Measurements from ENCODE around the gene SIRPG.

SIRPG gene

DNA sequence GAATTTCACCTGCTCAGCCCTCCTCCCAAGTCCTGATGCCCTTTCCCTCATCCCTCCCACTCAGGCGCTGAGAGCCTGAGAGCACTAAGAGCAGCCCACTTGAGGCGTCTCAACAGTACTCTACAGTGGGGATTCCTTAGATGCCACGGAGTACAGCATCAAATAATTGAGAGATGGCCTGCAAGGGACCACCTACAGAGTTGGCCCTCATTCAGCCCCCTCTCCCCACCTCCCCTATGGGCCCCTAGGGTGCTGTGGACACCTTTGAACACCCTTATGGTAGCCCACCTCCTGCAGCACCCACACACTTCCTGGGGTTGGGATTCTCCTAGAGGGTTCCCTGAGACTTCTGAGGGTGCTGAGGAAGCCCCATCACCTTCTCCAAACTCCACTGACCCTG is 37.1 kb upstream of the SIRPG start:
- no peak overlapping the region for H3K27ac ChIP-seq
- TF ChIP-seq, protein P1, sequence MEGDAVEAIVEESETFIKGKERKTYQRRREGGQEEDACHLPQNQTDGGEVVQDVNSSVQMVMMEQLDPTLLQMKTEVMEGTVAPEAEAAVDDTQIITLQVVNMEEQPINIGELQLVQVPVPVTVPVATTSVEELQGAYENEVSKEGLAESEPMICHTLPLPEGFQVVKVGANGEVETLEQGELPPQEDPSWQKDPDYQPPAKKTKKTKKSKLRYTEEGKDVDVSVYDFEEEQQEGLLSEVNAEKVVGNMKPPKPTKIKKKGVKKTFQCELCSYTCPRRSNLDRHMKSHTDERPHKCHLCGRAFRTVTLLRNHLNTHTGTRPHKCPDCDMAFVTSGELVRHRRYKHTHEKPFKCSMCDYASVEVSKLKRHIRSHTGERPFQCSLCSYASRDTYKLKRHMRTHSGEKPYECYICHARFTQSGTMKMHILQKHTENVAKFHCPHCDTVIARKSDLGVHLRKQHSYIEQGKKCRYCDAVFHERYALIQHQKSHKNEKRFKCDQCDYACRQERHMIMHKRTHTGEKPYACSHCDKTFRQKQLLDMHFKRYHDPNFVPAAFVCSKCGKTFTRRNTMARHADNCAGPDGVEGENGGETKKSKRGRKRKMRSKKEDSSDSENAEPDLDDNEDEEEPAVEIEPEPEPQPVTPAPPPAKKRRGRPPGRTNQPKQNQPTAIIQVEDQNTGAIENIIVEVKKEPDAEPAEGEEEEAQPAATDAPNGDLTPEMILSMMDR (conservative IDR thresholded peaks at IDR 0.05), result no peak

DNA sequence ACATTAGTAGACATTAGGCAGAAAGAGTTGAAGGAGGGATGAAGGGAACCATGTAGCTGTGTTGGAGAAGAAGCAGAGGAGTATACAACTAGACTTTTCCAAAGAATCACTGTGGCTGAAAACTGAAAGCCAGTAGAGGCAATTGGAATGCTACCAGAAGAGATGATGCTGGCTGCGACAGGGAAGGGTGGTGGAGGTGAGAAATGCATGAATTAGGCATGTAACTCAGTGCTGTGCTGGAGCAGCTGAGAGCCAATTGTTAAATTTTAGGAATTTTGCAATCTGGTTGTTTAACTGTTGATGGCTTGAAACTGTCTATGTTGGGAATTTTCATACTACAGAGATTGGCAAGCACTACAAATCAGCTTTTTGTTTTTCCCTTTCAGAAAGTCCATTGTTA is 35.8 kb upstream of the SIRPG start:
- H3K27ac ChIP-seq, result no peak overlapping the region
- TF ChIP-seq, protein P1 (conservative IDR thresholded peaks at IDR 0.05), result no peak

DNA sequence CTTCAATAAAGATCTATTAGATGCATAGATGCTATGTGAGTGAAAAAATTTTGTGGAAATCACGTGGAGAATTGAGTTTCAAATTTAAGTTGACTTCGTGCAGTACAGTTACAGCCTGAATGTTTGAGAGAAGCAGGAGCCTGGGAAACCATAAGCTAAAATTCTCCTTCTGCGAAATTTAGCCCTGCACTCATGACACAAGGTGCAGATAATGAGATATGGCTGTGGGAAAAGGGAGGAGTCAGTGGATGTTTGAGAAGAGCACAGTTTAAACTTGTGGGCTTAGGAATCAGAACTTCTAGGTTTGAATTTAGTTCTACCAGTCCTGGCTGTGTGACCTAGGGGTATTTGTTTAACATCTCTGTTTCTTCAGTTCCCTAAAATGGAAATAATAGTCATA is 32.1 kb upstream of the SIRPG start:
- H3K27ac ChIP-seq, result no peak overlapping the region
- TF ChIP-seq, protein P1 (conservative IDR thresholded peaks at IDR 0.05), result no peak

DNA sequence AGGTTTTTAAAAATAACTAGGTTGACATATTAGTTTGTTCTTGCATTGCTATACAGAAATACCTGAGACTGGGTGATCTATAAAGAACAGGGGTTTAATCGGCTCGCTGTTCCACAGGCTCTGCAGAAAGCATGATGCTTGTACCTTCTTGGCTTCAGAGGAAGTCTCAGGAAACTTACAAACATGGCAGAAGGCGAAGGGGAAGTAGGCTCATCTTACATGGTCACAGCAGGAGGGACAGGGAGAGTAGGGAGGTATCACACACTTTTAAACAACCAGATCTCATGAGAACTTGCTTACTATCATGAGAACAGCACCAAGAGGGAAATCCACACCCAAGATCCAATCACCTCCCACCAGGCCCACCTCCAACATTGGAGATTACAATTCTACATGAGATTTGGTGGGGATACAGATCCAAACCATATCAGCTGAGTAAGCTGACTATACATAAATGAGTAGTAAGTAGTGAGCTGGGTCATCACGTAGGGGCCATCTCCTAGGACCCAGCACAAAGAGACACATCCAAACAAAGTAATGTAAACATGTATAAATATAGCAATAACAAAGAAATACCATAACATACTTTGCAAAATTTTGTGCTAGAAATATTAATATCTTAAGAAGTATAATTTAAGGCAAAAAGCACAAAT is 31.4 kb upstream of the SIRPG start:
- no peak overlapping the region for H3K27ac ChIP-seq
- TF ChIP-seq, protein P1 (conservative IDR thresholded peaks at IDR 0.05), result no peak

DNA sequence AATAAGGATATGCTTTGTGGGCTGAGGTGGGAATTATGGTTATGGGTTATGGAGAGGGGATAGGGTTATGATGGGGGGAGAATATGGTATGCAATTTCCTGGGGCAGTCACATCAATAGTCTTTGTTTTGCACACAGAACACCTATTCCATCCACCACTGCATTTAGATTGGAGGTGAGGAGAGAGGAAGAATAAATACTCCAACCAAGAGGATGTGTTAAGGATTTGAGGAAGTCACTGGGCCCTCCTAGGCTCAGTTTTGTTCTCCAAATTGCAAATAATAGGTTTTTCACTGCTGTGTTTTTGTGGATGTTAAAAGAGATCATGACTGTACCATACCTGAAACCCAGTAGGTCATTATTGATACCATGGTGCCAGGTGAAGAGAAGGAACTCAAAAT is 29.5 kb upstream of the SIRPG start:
- TF ChIP-seq, protein P1 (conservative IDR thresholded peaks at IDR 0.05), result no peak
- no peak overlapping the region for H3K27ac ChIP-seq

DNA sequence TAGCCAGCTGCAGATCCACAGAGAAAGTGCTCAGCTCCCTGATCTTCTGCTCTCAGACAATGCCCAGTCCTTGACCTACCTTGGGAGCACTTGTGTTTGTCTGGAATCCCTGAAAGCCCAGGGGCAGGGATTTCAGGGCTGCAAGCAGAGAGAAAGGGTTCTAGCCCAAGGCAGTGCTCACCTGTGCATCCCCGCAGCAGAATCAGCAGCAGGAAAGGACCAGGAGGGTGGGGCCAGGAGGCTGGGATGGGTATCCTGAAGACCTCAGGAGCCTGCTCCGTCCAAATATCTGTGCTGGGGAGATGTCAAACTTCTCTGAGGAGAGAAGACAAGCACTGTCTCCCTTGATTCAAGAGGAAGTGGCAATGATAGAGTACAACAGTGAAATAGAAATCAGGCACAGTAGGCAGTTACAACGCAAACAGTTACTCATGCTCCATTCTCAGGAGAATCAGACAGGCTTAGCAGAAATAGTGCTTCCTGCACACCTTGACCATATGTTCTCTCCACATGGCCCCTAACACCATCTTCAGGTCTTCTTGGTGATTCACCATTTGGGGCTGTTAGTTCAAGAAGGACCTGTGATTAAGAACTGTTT is 28.7 kb upstream of the SIRPG start:
- TF ChIP-seq, protein P1 (conservative IDR thresholded peaks at IDR 0.05), result no peak
- no peak overlapping the region for H3K27ac ChIP-seq

DNA sequence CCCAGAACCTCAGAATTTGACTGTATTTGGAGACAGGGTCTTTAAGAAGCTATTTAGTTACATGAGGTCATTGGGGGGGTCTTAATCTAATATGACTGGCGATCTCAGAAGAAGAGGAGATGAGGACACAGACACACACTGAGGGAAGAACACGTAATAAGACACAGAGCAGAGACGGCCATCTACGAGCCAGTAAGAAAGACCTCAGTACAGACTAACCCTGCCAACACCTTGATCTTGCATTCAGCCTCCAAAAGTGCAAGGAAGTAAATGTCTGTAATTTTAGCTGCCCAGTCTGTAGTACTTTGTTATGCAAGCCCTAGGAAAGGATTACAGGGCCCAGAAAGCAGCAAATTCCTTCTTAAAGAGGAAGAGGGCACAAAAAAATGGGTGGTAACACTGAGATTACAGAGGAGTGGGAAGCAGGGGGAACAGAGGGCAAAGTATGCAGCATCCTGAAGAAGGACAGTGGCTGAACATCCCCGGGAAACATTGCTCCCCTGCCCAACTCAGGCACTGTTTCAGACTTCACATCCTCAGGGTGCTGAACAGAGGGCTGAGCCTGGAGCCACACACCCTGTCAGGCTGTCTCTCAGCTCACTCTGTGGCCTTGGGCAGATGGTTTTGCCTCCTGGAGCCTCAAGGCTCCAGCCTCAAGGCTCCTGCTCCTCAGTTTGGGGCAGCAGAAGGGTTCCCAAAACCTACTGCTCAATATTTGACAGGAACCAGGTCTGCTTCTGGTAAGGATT is 27.9 kb upstream of the SIRPG start:
- no peak overlapping the region for H3K27ac ChIP-seq
- TF ChIP-seq, protein P1 (conservative IDR thresholded peaks at IDR 0.05), result no peak

Measured in VCaP (cell line).